ENCODE results near the gene EN1. TPM values are rescaled to one million over a fixed set of nuclear protein-coding genes. Genes with fewer than 3 reads are reported as not detected.

Gene EN1
- total and polyA plus RNA-seq, 2 of the 4 experiments (the other 2 are of a cell fraction): not detected

- Histone ChIP-seq H2BK15ac (ENCODE audit: low read depth, low read length) (no peak overlapping the region), H4K20me1 (ENCODE audit: insufficient read depth, low read length) (no peaks in the 10 kb centered on the region), H2BK20ac (ENCODE audit: low read depth, low read length) (no peak overlapping the region), H3K9me1 (ENCODE audit: insufficient read depth, low read length) (no peaks in the 10 kb centered on the region), H3K23ac (ENCODE audit: low read depth, low read length) (no peak overlapping the region), H3K9me3 (ENCODE audit: control insufficient read depth, insufficient read depth, low read length) (no peaks in the 10 kb centered on the region; the same call in 1 of the 2 replicates), H2BK5ac (ENCODE audit: low read depth, low read length, poor library complexity, severe bottlenecking) (no peak overlapping the region), H3K4me3 (ENCODE audit: insufficient read depth, low read depth, low read length) (no peak overlapping the region), H2AK5ac (ENCODE audit: low read depth, low read length) (no peak overlapping the region), H4K8ac (ENCODE audit: low read depth in 2 of 2, low read length in 2 of 2) (no peak overlapping the region), H3K79me1 (ENCODE audit: low read depth in 1 of 2, low read length in 2 of 2) (no peaks in the 10 kb centered on the region), H4K91ac (ENCODE audit: insufficient read depth, low read depth, low read length) (no peak overlapping the region), H2AK9ac (replicated peaks; ENCODE audit: low read depth, low read length, poor library complexity) (no peak overlapping the region), H3K14ac (replicated peaks; ENCODE audit: low read depth, low read length) (no peak overlapping the region), H3K27ac (ENCODE audit: insufficient read depth, low read length) (no peak overlapping the region), H3K36me3 (ENCODE audit: control insufficient read depth, insufficient read depth, low read length) (no peaks in the 10 kb centered on the region), H2AFZ (replicated peaks; ENCODE audit: low read length, poor library complexity) (peak overlapping the region; percentile 45), H3K27me3 (ENCODE audit: control insufficient read depth, insufficient read depth, low read length) (peaks cover 89% of the 10 kb centered on the region), H2BK120ac (ENCODE audit: low read depth, low read length) (no peak overlapping the region), H3K9ac (ENCODE audit: low read depth, low read length) (no peak overlapping the region), H3K4me2 (ENCODE audit: low read depth, low read length) (no peak overlapping the region), H4K5ac (ENCODE audit: low read depth, low read length) (no peak overlapping the region), H3K56ac (ENCODE audit: extremely low read depth, insufficient read depth, low read length) (no peak overlapping the region), H3K18ac (ENCODE audit: low read depth, low read length) (no peak overlapping the region), H3K4me1 (ENCODE audit: control insufficient read depth, insufficient read depth, low read length) (no peaks in the 10 kb centered on the region), H3K4ac (ENCODE audit: low read depth, low read length) (no peak overlapping the region)
- in situ Hi-C loops (cut with MboI; ENCODE audit: low sequenced_read_pairs): no loop called here
- CTCF ChIA-PET: no interaction called here
- ATAC-seq (ENCODE audit: low read depth) (no peak), DNase-seq (no peak)
- dilution Hi-C loops (cut with HindIII; ENCODE audit: low sequenced_read_pairs, unreplicated experiment): no loop called here
- BruUV-seq (replicated peaks): no TSS peak
- 0% methylated on average over 9 of the region's 60 CpGs; no CpG with 5 or more reads in 1 of the 2 experiments for WGBS, 2 experiments (ENCODE audit: extremely low coverage in 2 of 2, insufficient read length in 1 of 2)
- POLR2A ChIA-PET (ENCODE audit: unreplicated experiment): no interaction called here
- TF ChIP-seq FOS (IDR thresholded peaks at IDR 0.05; ENCODE audit: low read depth, low read length): no peak
- TF ChIP-seq MXI1 (IDR thresholded peaks at IDR 0.05; ENCODE audit: borderline replicate concordance, low read depth, low read length): no peak
- no peak for TF ChIP-seq USF2 (IDR thresholded peaks at IDR 0.05; ENCODE audit: low read depth, low read length)
- intact Hi-C loops (cut with micrococcal nuclease): no loop called here
These were observed 4.6 kb downstream of the EN1 start for GRCh38 chr2:118842661-118843482.

Measured in IMR-90 (cell line).